SHP77 (cell line): ENCODE results near the gene METTL24.

ENCODE experiments used
- DNase-seq, 2 experiments: peaks; one replicate each; lab custom pipeline; 2025; lab: John Stamatoyannopoulos, UW

Gene METTL24, protein sequence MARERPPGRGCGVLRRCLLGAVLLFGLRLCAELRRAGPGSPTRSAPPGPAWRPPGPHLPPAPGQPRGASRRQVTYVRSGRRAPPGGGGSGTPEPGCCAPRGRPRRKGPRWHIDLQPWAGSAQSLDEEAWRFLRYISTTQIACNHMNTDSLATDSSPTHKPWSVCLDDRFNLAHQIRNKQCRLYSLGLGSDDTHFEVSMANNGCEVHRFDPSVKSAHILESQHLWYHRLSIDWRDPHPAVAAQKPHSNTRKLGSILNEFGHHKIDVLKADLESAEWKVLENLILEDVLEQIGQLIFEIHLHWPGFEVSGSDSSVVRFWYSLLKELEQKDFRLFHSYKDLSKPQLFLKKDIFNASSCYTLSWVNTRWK

GRCh38 chr6:110357664-110358552, at the start of gene METTL24:
Gene METTL24, minus strand, starts transcription at chr6:110358349. Its CDS starts 77 bp downstream, at chr6:110358272.
- DNase-seq, result no peak

DNA sequence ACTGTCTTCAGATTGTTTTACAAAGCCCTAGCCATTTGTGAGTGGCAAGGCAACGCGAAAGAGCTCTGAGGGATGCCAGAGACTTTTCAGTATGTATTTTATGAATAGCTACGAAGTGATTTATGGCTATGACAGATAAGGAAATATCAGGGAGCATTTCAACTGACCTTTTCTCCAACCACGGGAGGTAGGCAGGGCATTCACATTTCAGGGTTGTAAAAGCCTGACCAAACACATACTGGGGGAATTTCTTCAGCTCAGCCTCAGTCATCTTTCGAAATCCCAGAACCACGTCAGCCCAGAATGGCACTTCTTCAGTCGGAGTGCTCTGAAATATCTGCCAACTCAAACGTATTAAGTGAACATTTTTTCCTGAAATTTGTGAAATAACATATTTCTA, 46.5 kb upstream of the METTL24 start:
- no peak for DNase-seq

GRCh38 chr6:110401585-110402176, 43.5 kb upstream of the METTL24 start:
- DNase-seq, result no peak

- DNase-seq, result no peak
These were observed 42.1 kb upstream of the METTL24 start for GRCh38 chr6:110400208-110400607.

DNA sequence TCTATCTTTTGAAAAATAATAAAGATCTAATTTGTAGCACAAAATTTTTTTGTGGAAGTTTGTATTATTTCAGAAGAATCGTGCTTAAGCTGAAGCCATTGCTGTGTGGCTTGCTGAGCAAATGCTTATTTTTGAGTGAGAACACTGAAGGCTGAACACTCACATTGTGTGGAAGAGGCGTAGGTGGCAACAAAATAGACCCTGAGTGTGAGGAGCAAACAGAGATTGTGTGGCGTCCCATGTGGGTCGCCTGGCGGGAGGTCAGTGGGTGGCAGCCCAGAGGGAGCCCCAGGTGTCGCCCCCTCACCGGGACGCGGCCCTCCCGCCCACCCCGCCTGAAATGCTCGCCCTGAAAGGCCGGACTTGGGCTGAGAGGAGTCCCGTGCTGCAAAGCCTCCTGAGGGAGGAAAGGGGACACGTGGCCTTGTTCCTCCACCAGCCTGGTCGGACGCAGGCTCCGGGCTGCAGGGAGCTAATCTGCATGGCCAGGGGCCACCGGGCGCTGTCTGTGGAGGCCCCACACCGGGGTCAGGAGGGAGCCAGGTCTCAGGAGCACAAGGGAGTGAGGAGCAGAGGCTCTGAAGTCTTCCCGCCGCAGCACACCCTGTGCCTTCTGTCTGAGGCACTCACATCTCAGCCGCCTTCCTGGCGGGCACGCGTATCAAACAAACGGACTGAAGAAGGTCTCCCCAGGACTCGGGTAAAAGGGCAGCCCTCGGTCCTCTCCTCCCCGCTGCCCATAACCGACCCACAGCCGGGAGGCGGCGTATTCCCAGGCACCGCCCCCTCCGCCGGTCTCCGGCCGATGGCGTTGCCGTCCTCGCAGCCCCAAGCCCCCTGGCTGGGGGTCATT, 41.3 kb upstream of the METTL24 start:
- DNase-seq, result no peak

DNA sequence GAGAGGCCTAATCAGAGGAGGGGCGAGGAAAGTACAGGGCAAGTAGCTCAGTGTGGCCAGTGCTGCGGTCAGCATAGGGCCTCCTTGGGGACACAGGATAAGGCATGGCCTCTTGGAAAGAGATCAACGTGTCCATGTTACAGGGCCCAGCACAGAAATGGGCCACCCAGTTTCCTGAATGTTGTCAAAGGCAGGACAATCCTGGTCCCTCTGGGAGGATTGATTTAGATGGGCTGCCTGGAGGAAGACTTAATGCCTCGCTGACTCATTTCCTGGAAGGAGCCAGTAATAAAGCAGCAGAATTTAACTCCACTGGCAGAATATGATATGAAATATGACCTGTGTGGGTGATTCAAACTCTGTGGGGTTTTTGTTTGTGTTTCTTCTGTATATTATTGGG, 40.6 kb upstream of the METTL24 start:
- no peak for DNase-seq

DNA sequence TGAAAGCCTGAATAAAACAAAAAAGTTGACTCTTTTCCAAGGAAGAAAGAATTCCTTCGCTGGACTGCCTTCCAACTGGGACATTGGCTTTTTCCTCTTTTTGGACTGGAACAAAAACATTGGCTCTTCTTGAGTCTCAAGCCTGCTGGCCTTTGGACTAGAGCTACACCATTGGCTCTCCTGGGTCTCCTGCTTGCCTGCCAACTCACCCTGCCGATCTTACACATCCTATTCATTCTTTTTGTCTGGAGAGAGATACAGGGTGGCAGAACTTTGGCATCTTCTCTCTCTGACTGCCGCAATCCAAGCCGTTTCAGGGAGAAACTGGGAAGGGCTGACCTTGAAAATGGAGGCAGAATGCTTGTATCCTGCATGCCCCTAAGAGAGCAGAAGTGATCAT, 37.1 kb upstream of the METTL24 start:
- no peak for DNase-seq

DNA sequence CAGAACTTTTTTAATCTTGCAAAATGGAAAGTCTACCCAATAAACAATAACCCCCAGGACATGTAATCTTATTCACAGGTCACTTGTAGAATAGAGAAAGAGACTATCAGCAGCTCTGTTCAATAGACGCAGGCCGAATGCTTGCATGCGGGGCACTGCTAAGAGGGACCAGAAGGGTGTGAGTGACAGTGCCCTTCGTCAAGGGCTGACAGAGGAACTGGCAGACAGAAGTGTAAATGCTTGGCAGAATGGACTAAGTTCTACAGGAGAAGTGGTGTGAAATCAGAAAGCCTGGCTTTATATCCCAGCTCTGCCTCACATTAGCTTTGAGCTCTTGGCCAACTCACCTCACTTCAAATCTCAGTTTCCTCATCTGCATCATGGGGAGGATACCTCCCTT, 36.3 kb upstream of the METTL24 start:
- DNase-seq, result no peak

DNA sequence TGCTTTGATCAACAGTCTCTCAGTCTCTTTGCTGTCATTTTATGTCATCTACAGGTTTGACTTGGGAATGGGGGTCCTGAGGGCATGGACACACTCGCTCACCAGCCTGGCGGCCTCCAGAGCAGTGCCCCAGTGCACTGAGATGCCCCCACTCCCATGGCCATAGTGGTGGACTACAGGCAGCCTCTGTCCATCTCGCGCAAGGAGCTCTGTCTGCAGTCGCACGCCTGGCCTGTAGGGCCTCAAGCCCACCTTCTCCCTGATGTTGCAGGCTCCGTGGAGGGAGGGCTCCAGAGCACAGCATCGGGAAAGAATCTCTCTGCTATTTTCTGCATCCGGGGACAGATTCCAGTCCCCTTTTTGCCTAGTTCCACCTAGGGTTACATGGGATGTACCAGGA, 34.6 kb upstream of the METTL24 start:
- DNase-seq, result no peak

DNA sequence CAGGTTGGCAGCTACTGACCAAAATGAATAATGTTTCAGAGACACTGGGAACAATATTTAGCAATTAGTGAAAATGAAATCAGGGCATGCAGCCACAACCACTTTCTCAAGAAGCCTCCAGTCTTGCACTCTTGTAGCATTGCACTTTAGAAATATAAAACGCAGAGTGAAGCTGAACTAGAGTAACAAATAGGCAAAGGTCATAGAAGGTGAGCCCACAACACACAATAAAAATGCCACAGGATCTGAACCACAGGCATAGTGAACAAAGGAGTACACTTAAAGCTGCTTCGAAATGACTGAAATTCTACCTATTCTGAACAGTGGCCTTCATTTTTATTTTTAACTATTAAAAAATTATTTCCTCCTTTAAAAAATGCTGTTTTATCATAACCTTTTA, 32.3 kb upstream of the METTL24 start:
- no peak for DNase-seq

- DNase-seq, result no peak
These were observed 31.7 kb upstream of the METTL24 start for GRCh38 chr6:110389689-110390382.

DNA sequence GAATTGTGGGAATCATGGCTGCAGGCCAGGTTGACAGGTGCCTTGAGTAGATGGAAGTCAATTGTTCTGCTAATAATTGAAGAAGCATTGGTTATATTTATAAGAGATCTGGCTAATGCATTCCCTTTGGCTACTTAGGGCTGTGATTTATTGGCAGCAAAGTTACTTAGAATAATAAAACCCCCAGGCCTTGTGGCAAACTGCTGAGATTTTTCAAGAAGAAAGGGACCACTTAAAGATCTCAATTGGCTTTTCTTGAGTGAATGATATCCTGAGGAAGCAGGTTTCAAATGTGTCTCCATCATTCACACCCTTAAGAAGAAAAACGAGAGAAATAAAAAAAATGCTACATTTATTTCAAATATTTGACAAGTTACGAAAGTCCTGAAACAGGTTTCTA, 29.8 kb upstream of the METTL24 start:
- no peak for DNase-seq

DNA sequence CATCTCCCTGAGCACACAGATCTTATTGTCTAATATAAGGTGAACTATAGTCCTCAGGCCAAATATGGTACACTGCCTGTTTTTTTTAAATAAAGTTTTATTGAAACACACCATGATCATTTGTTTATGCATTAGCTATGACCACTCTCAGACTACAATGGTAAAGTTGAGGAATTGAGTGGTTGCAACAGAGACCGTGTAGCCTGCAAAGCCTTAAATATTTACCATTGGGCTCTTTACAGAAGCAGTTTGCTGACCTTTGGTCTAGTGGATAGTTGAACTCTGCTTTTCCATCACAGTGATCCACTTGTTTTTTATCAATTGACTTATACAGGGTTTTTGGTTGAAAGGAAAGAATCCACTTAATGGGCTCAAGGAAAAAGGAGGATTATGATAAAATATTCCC, 27.3 kb upstream of the METTL24 start:
- DNase-seq, result no peak

DNA sequence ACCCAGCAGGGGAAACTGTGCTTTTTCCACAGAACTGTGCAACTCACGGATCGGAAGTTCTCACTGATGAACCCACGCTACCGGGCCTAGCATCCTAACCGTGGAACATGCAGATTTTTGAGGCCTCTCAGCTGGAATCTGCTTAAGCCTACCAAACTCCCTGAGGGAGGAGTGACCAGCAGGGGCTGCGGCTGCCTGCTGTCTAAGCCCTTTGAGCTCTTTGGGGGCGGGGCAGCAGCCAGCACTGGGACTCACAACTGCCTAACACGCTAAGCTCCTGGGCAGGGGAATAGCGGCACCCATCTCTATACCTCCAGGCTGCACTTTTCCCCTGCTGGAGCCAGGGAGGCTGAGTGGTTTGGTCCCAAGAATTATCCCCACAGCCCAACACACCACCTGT, 20.4 kb upstream of the METTL24 start:
- DNase-seq, result no peak

GRCh38 chr6:110369066-110369465, 10.9 kb upstream of the METTL24 start:
- no peak for DNase-seq

- no peak for DNase-seq
These were observed 10.1 kb upstream of the METTL24 start for GRCh38 chr6:110368284-110368683.

DNA sequence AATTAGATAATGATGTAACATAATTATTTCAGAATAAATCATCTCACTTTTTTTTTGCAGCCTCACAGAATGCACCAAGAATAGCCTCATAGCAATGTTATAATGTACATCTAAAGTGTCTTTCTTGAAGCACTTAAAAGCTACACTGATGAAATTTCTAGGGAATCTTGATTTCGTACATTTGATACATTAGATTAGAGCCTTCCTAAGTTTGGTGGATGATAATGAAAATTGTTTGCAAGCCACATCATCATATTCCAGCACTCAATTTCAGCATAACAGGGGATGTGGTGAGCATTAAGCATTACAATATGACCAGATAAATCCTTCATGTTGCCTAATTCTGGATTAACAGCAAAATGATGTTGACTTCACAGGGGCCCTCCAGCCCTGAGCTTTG, 9.7 kb upstream of the METTL24 start:
- no peak for DNase-seq

DNA sequence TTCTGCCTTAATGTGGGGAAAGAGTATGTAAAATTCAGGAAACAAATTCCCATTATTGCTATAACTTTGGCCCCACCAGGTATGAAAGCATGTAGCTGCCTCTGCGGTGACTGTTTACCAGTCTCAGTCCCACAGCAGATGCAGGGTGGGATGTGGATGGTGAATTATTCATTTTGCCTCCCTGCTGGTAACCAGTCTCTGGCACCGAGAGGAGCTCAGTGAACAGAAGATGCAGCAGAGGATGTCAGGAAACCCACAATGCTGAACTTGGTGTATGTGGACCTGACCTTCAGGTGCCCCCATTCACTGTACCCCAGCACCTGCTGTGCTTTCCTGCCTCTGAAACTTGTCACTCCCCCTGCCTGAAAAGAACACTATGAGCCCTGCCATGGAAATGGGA, 8.8 kb upstream of the METTL24 start:
- no peak for DNase-seq

GRCh38 chr6:110366256-110366655, 8.1 kb upstream of the METTL24 start:
- DNase-seq, result no peak

GRCh38 chr6:110364364-110365105, 6.4 kb upstream of the METTL24 start:
- DNase-seq, result no peak

- DNase-seq, result no peak
These were observed 5.6 kb upstream of the METTL24 start for GRCh38 chr6:110363748-110364147.
